Measurements from ENCODE around the gene NARS2.

Gene NARS2

GRCh38 chr11:78547931-78548705 is 26.5 kb downstream of the NARS2 start:
- H3K4me3 ChIP-seq (ENCODE audit: low read depth in 1 of 2, low read length in 1 of 2): no peak overlapping the region
- H3K9me3 ChIP-seq: no peaks in the 10 kb centered on the region
- H3K27me3 ChIP-seq: no peaks in the 10 kb centered on the region
- H3K4me1 ChIP-seq (ENCODE audit: control insufficient read depth in 1 of 2, insufficient read depth in 1 of 2, low read depth in 1 of 2, low read length in 1 of 2): no peaks in the 10 kb centered on the region
- H3K27ac ChIP-seq: no peak overlapping the region
- TF ChIP-seq CTCF (IDR thresholded peaks at IDR 0.05): no peak
- no peaks in the 10 kb centered on the region for H3K36me3 ChIP-seq

DNA sequence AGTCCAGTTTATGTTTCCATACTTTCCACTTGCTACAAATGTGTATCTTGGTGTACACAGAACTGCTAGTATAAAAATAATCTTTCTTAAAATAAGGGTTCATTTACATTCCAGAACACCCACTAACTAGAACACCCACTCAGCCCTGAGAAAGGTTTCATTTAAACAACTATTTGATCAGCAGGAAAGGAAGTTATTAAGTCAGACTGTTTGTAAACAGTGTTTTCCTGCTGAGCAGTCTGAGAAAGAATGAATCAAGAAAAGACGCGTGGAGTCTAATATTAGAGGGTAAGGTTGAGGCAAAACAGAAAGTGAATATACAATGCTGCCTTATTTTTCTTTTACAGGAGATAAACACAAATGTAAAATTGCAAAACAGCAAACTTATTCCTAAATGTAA is 32.7 kb downstream of the NARS2 start:
- no peak for TF ChIP-seq CTCF (IDR thresholded peaks at IDR 0.05)
- H3K27ac ChIP-seq: no peak overlapping the region
- H3K9me3 ChIP-seq: no peaks in the 10 kb centered on the region
- H3K36me3 ChIP-seq: no peaks in the 10 kb centered on the region
- H3K27me3 ChIP-seq: no peaks in the 10 kb centered on the region
- no peak overlapping the region for H3K4me3 ChIP-seq (ENCODE audit: low read depth in 1 of 2, low read length in 1 of 2)
- H3K4me1 ChIP-seq (ENCODE audit: control insufficient read depth in 1 of 2, insufficient read depth in 1 of 2, low read depth in 1 of 2, low read length in 1 of 2): no peaks in the 10 kb centered on the region

DNA sequence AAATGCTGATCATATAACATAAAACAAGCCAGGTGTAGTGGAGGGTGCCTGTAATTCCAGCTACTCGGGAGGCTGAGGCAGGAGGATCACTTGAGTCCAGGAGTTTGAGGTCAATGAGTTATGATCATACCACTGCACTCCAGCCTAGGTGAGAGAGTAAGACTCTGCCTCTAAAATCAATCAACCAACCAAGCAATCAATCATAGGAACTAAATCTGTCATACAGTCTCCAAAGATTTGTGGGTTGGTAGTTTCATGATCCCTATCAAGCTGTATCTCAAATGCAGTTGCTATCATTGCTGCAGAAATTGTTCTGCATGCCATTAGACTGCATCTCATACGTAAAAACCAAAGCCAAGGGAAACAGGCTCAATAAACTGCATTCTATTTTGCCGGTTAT is 33.1 kb downstream of the NARS2 start:
- Histone ChIP-seq H3K27ac (no peak overlapping the region), H3K4me3 (ENCODE audit: low read depth in 1 of 2, low read length in 1 of 2) (no peak overlapping the region)
- no peak for TF ChIP-seq CTCF (IDR thresholded peaks at IDR 0.05)

DNA sequence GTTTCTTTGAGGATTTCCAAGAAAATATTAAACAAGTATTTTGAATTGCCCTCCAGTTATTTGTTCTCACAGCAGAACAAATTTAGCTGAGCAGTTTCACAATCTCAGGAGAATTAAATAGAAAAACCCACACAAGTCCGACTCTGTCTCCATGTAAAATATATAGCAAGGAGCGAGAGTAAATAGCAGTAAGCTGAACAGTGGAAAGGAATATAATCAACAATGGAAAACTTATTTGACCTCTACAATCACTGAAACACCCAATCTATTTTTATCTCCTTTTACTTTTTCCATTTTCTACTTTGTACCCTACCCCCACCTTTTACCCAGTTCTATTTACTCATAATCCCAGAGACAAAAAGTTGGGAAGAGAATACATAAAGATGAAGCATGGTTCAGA is 34.4 kb downstream of the NARS2 start:
- no peak overlapping the region for H3K4me3 ChIP-seq (ENCODE audit: low read depth in 1 of 2, low read length in 1 of 2)

More for the DNA sequence above, 33.1 kb downstream of the NARS2 start:
- H3K4me1 ChIP-seq (ENCODE audit: control insufficient read depth in 1 of 2, insufficient read depth in 1 of 2, low read depth in 1 of 2, low read length in 1 of 2): no peaks in the 10 kb centered on the region
- H3K36me3 ChIP-seq: no peaks in the 10 kb centered on the region
- no peaks in the 10 kb centered on the region for H3K9me3 ChIP-seq
- no peaks in the 10 kb centered on the region for H3K27me3 ChIP-seq

DNA sequence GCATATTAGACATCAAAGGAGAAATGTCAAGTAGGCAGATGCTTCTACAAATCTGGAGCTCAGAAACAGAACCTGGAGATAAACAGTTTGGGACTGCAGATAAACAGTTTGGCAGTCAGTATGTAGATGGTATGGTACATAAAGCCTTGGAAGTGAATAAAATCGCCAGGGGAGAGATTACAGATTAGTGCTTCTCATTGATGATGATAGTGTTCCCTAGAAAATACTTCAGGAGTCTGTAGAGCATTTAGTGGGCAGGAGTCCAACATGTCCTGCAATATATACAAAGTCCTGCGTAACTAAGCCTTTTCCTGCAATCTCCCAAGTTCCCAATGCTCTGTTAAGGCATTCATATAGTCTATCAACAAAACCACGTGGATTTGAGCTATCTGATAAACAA is 35.2 kb downstream of the NARS2 start:
- H3K4me3 ChIP-seq (ENCODE audit: low read depth in 1 of 2, low read length in 1 of 2): no peak overlapping the region
- no peak overlapping the region for H3K27ac ChIP-seq
- no peaks in the 10 kb centered on the region for H3K9me3 ChIP-seq
- no peaks in the 10 kb centered on the region for H3K27me3 ChIP-seq
- H3K36me3 ChIP-seq: no peaks in the 10 kb centered on the region
- no peak for TF ChIP-seq CTCF (IDR thresholded peaks at IDR 0.05)
- H3K4me1 ChIP-seq (ENCODE audit: control insufficient read depth in 1 of 2, insufficient read depth in 1 of 2, low read depth in 1 of 2, low read length in 1 of 2): no peaks in the 10 kb centered on the region

More for the DNA sequence above, 34.4 kb downstream of the NARS2 start:
- Histone ChIP-seq H3K27ac (no peak overlapping the region), H3K9me3 (no peaks in the 10 kb centered on the region), H3K4me1 (ENCODE audit: control insufficient read depth in 1 of 2, insufficient read depth in 1 of 2, low read depth in 1 of 2, low read length in 1 of 2) (no peaks in the 10 kb centered on the region), H3K27me3 (no peaks in the 10 kb centered on the region), H3K36me3 (no peaks in the 10 kb centered on the region)
- no peak for TF ChIP-seq CTCF (IDR thresholded peaks at IDR 0.05)
